GM18868 (cell line): ENCODE data around the gene OVCH2.
"Not testable (repeated sequence)": the region's sequence is repeated elsewhere in the genome, so short reads cannot be mapped to it uniquely, and the experiment has no call there.

Experiments
- ATAC-seq: cut with Tn5 transposase; IDR thresholded peaks from one replicate; pipeline ENCODE4 v1.9.1; 2021; ENCODE audit warnings: mild to moderate bottlenecking, moderate library complexity; ENCODE audit not compliant: unreplicated experiment

OVCH2 gene

GRCh38 chr11:7672276-7672959, 33.9 kb downstream of the OVCH2 start:
- peak; percentile 7 for ATAC-seq

- ATAC-seq, result peak; percentile 65
Measured at GRCh38 chr11:7671347-7672215, 34.7 kb downstream of the OVCH2 start.

- no peak for ATAC-seq
Measured at GRCh38 chr11:7670641-7671040, 35.6 kb downstream of the OVCH2 start.

- ATAC-seq, result no peak
Measured at GRCh38 chr11:7668911-7669310, 37.4 kb downstream of the OVCH2 start.

GRCh38 chr11:7668464-7668863, 37.8 kb downstream of the OVCH2 start:
- no peak for ATAC-seq

- no peak for ATAC-seq
Measured at GRCh38 chr11:7667460-7667859, 38.8 kb downstream of the OVCH2 start.

GRCh38 chr11:7666292-7666866, 39.9 kb downstream of the OVCH2 start:
- no peak for ATAC-seq

- peak; percentile 99 for ATAC-seq
Measured at GRCh38 chr11:7665473-7666291, 40.6 kb downstream of the OVCH2 start.

- no peak for ATAC-seq
Measured at GRCh38 chr11:7664867-7665266, 41.4 kb downstream of the OVCH2 start.

GRCh38 chr11:7663531-7663930, 42.7 kb downstream of the OVCH2 start:
- not testable (repeated sequence) for ATAC-seq

GRCh38 chr11:7657306-7658025, 48.8 kb downstream of the OVCH2 start:
- ATAC-seq, result no peak

GRCh38 chr11:7656704-7657103, 49.6 kb downstream of the OVCH2 start:
- ATAC-seq, result no peak

GRCh38 chr11:7655253-7656217, 50.7 kb downstream of the OVCH2 start:
- ATAC-seq, result no peak

- ATAC-seq, result no peak
Measured at GRCh38 chr11:7654195-7654705, 52.0 kb downstream of the OVCH2 start.

GRCh38 chr11:7651700-7652099, 54.6 kb downstream of the OVCH2 start:
- no peak for ATAC-seq

- ATAC-seq, result no peak
Measured at GRCh38 chr11:7651140-7651551, 55.1 kb downstream of the OVCH2 start.

GRCh38 chr11:7648264-7648663, 58.0 kb downstream of the OVCH2 start:
- ATAC-seq, result no peak

- no peak for ATAC-seq
Measured at GRCh38 chr11:7646866-7647265, 59.4 kb downstream of the OVCH2 start.

- no peak for ATAC-seq
Measured at GRCh38 chr11:7645206-7645605, 61.1 kb downstream of the OVCH2 start.
